Measurements from ENCODE around the gene GPN2. TPM values are rescaled to one million over a fixed set of nuclear protein-coding genes. Genes with fewer than 3 reads are reported as not detected.
"Not testable (repeated sequence)": the region's sequence is repeated elsewhere in the genome, so short reads cannot be mapped to it uniquely, and the experiment has no call there.

GPN2 gene
- total and polyA plus RNA-seq, 4 donors = 13.7 to 25.6 (median 16.5) TPM

GRCh38 chr1:26887125-26887524 is 3.0 kb downstream of the GPN2 start:
- Histone ChIP-seq H3K27me3 (ENCODE audit: control insufficient read depth in 3 of 3, insufficient read depth in 3 of 3, low read length in 2 of 3) (no peaks in the 10 kb centered on the region), H3K4me3 (no peak overlapping the region), H3K9me3 (ENCODE audit: control insufficient read depth in 4 of 4, insufficient read depth in 3 of 4, low read length in 3 of 4) (peaks cover 0 to 2% (median 0%) of the 10 kb centered on the region in 4 donors), H3K36me3 (ENCODE audit: control insufficient read depth in 4 of 4, insufficient read depth in 4 of 4, low read length in 4 of 4) (peaks cover 18 to 44% (median 42%) of the 10 kb centered on the region in 4 donors), H3K4me1 (ENCODE audit: control insufficient read depth in 5 of 5, insufficient read depth in 5 of 5, low read length in 5 of 5) (peaks cover 0 to 11% (median 7%) of the 10 kb centered on the region in 5 donors), H3K27ac (ENCODE audit: low read depth in 1 of 2, low read length in 1 of 2) (no peak overlapping the region), H3K9ac (ENCODE audit: insufficient read depth in 1 of 2, low read length in 2 of 2) (no peak overlapping the region)
- ATAC-seq (ENCODE audit: insufficient read depth, low FRiP score) = no peak
- 88 to 89% methylated on average over 1 of the region's 1 CpG for WGBS, 2 donors
- TF ChIP-seq CTCF (IDR thresholded peaks at IDR 0.05; ENCODE audit: control extremely low read depth, extremely low read depth) = no peak
- peak in 2 of 3 donors; percentile 35 to 36 for DNase-seq

- peaks cover 0 to 2% (median 0%) of the 10 kb centered on the region in 4 donors for H3K9me3 ChIP-seq (ENCODE audit: control insufficient read depth in 4 of 4, insufficient read depth in 3 of 4, low read length in 3 of 4)
- DNase-seq = no peak
- no peak for ATAC-seq (ENCODE audit: insufficient read depth, low FRiP score)
- H3K9ac ChIP-seq (ENCODE audit: insufficient read depth in 1 of 2, low read length in 2 of 2) = no peak overlapping the region
- H3K27ac ChIP-seq (ENCODE audit: low read depth in 1 of 2, low read length in 1 of 2) = no peak overlapping the region
- peaks cover 0 to 1% (median 0%) of the 10 kb centered on the region in 5 donors for H3K4me1 ChIP-seq (ENCODE audit: control insufficient read depth in 5 of 5, insufficient read depth in 5 of 5, low read length in 5 of 5)
- no peak for TF ChIP-seq CTCF (IDR thresholded peaks at IDR 0.05; ENCODE audit: control extremely low read depth, extremely low read depth)
- no peaks in the 10 kb centered on the region for H3K27me3 ChIP-seq (ENCODE audit: control insufficient read depth in 3 of 3, insufficient read depth in 3 of 3, low read length in 2 of 3)
- peaks cover 26 to 51% (median 47%) of the 10 kb centered on the region in 4 donors for H3K36me3 ChIP-seq (ENCODE audit: control insufficient read depth in 4 of 4, insufficient read depth in 4 of 4, low read length in 4 of 4)
- 92% methylated on average over 5 of the region's 5 CpGs for WGBS, 2 donors
- no peak overlapping the region for H3K4me3 ChIP-seq
Observed at GRCh38 chr1:26882696-26883463, 7.2 kb downstream of the GPN2 start.

GRCh38 chr1:26881611-26882010 is 8.5 kb downstream of the GPN2 start:
- ATAC-seq (ENCODE audit: insufficient read depth, low FRiP score); H3K9ac ChIP-seq (ENCODE audit: insufficient read depth in 1 of 2, low read length in 2 of 2); H3K4me1 ChIP-seq (ENCODE audit: control insufficient read depth in 5 of 5, insufficient read depth in 5 of 5, low read length in 5 of 5); DNase-seq; H3K4me3 ChIP-seq; H3K9me3 ChIP-seq (ENCODE audit: control insufficient read depth in 4 of 4, insufficient read depth in 3 of 4, low read length in 3 of 4); H3K27me3 ChIP-seq (ENCODE audit: control insufficient read depth in 3 of 3, insufficient read depth in 3 of 3, low read length in 2 of 3); H3K27ac ChIP-seq (ENCODE audit: low read depth in 1 of 2, low read length in 1 of 2): not testable (repeated sequence)
- peaks cover 26 to 54% (median 50%) of the 10 kb centered on the region in 4 donors for H3K36me3 ChIP-seq (ENCODE audit: control insufficient read depth in 4 of 4, insufficient read depth in 4 of 4, low read length in 4 of 4)
- WGBS, 2 donors = 86 to 93% methylated on average over 6 of the region's 6 CpGs

- no peak for TF ChIP-seq CTCF (IDR thresholded peaks at IDR 0.05; ENCODE audit: control extremely low read depth, extremely low read depth)
- no peak overlapping the region for H3K27ac ChIP-seq (ENCODE audit: low read depth in 1 of 2, low read length in 1 of 2)
- ATAC-seq (ENCODE audit: insufficient read depth, low FRiP score) = no peak
Observed at GRCh38 chr1:26879793-26880192, 10.3 kb downstream of the GPN2 start.

More at GRCh38 chr1:26879793-26880192, 10.3 kb downstream of the GPN2 start:
- no peak overlapping the region for H3K9ac ChIP-seq (ENCODE audit: insufficient read depth in 1 of 2, low read length in 2 of 2)
- peaks cover 0 to 2% (median 0%) of the 10 kb centered on the region in 4 donors for H3K9me3 ChIP-seq (ENCODE audit: control insufficient read depth in 4 of 4, insufficient read depth in 3 of 4, low read length in 3 of 4)
- peaks cover 18 to 46% (median 38%) of the 10 kb centered on the region in 4 donors for H3K36me3 ChIP-seq (ENCODE audit: control insufficient read depth in 4 of 4, insufficient read depth in 4 of 4, low read length in 4 of 4)
- 94% methylated on average over 4 of the region's 4 CpGs for WGBS, 2 donors
- H3K4me1 ChIP-seq (ENCODE audit: control insufficient read depth in 5 of 5, insufficient read depth in 5 of 5, low read length in 5 of 5) = peaks cover 0 to 1% (median 0%) of the 10 kb centered on the region in 5 donors
- H3K4me3 ChIP-seq = no peak overlapping the region
- DNase-seq = no peak
- H3K27me3 ChIP-seq (ENCODE audit: control insufficient read depth in 3 of 3, insufficient read depth in 3 of 3, low read length in 2 of 3) = no peaks in the 10 kb centered on the region

Measured in lung (tissue), 12 donors.